Muscle of leg (tissue), 16 donors: ENCODE results near the gene RPS6KB1. TPM values are rescaled to one million over a fixed set of nuclear protein-coding genes. Genes with fewer than 3 reads are reported as not detected.
"Not testable (repeated sequence)": the region's sequence is repeated elsewhere in the genome, so short reads cannot be mapped to it uniquely, and the experiment has no call there.

Experiments used
- DNase-seq: peaks from one replicate; pipeline ENCODE4 v3.0.0; 2013
- H3K27ac ChIP-seq: one replicate; pipeline ENCODE4 v1.5.1; 2013; ENCODE audit warnings: mild to moderate bottlenecking, low read length, control low read depth
- H3K27me3 ChIP-seq: one replicate; pipeline ENCODE4 v1.6.1; 2013; ENCODE audit warnings: low read length; ENCODE audit not compliant: control insufficient read depth, insufficient read depth
- H3K36me3 ChIP-seq: one replicate; pipeline ENCODE4 v1.6.1; 2013; ENCODE audit warnings: low read length; ENCODE audit not compliant: control insufficient read depth, insufficient read depth
- H3K4me1 ChIP-seq: one replicate; pipeline ENCODE4 v1.6.1; 2013; ENCODE audit warnings: low read length; ENCODE audit not compliant: control insufficient read depth, insufficient read depth
- H3K4me3 ChIP-seq: one replicate; pipeline ENCODE4 v1.5.1; 2013; ENCODE audit warnings: low read length, control low read depth
- H3K9me3 ChIP-seq: replicated peaks from 2 replicates; pipeline ENCODE4 v1.6.1; 2013; ENCODE audit warnings: low read depth, low read length; ENCODE audit not compliant: control insufficient read depth
- WGBS: methylation state at CpG from one replicate; pipeline ENCODE4 v1.1.5; 2013; ENCODE audit warnings: missing lambda C conversion rate; ENCODE audit not compliant: insufficient coverage; 5-methylcytosine and 5-hydroxymethylcytosine counted together
- long read RNA-seq, 11 donors: transcript quantifications; one replicate each; lab custom pipeline, GENCODE V29; 2026
- polyA plus RNA-seq, 8 donors: library from polyadenylated mRNA; unstranded; fragments of 120-200 nt; gene quantifications; one replicate each; pipeline versions ENCODE4 v1.2.1 to v1.2.3, GENCODE V29; 2013; ENCODE audit warnings: inconsistent platforms in 1 of 8, low replicate concordance in 1 of 8; ENCODE audit not compliant: insufficient read length in 8 of 8, insufficient read depth in 1 of 8
- total RNA-seq: library from RNA; stranded (reverse); fragments of 120-200 nt; gene quantifications from one replicate; pipeline ENCODE4 v1.2.4, GENCODE V29; 2013

RPS6KB1 gene
- total RNA-seq, result 29.7 TPM
- 10 to 100 TPM; 29.4 to 38.5 (median 34.2) TPM for polyA plus RNA-seq
- long read RNA-seq, donor 1, full-length matches to known transcripts, result 3 of 3 reads
- long read RNA-seq, donor 1, partial matches to known transcripts, result 0 of 3 reads
- long read RNA-seq, donor 1, other reads (novel, unspliced or antisense), result 0 of 3 reads
- long read RNA-seq, donor 2, full-length matches to known transcripts, result 1 of 1 reads
- long read RNA-seq, donor 2, partial matches to known transcripts, result 0 of 1 reads
- long read RNA-seq, donor 2, other reads (novel, unspliced or antisense), result 0 of 1 reads
- long read RNA-seq, donor 3, full-length matches to known transcripts, result 9 of 15 reads
- long read RNA-seq, donor 3, partial matches to known transcripts, result 6 of 15 reads
- long read RNA-seq, donor 3, other reads (novel, unspliced or antisense), result 0 of 15 reads
- long read RNA-seq, donor 4, result 0 reads
- long read RNA-seq, donor 5, full-length matches to known transcripts, result 9 of 17 reads
- long read RNA-seq, donor 5, partial matches to known transcripts, result 8 of 17 reads
- long read RNA-seq, donor 5, other reads (novel, unspliced or antisense), result 0 of 17 reads
- long read RNA-seq, donor 6, full-length matches to known transcripts, result 12 of 12 reads
- long read RNA-seq, donor 6, partial matches to known transcripts, result 0 of 12 reads
- long read RNA-seq, donor 6, other reads (novel, unspliced or antisense), result 0 of 12 reads
- long read RNA-seq, donor 7, full-length matches to known transcripts, result 2 of 2 reads
- long read RNA-seq, donor 7, partial matches to known transcripts, result 0 of 2 reads
- long read RNA-seq, donor 7, other reads (novel, unspliced or antisense), result 0 of 2 reads
- long read RNA-seq, donor 8, full-length matches to known transcripts, result 3 of 3 reads
- long read RNA-seq, donor 8, partial matches to known transcripts, result 0 of 3 reads
- long read RNA-seq, donor 8, other reads (novel, unspliced or antisense), result 0 of 3 reads
- long read RNA-seq, donor 9, full-length matches to known transcripts, result 3 of 3 reads
- long read RNA-seq, donor 9, partial matches to known transcripts, result 0 of 3 reads
- long read RNA-seq, donor 9, other reads (novel, unspliced or antisense), result 0 of 3 reads
- long read RNA-seq, donor 10, full-length matches to known transcripts, result 4 of 4 reads
- long read RNA-seq, donor 10, partial matches to known transcripts, result 0 of 4 reads
- long read RNA-seq, donor 10, other reads (novel, unspliced or antisense), result 0 of 4 reads
- long read RNA-seq, donor 11, full-length matches to known transcripts, result 2 of 2 reads
- long read RNA-seq, donor 11, partial matches to known transcripts, result 0 of 2 reads
- long read RNA-seq, donor 11, other reads (novel, unspliced or antisense), result 0 of 2 reads

DNA sequence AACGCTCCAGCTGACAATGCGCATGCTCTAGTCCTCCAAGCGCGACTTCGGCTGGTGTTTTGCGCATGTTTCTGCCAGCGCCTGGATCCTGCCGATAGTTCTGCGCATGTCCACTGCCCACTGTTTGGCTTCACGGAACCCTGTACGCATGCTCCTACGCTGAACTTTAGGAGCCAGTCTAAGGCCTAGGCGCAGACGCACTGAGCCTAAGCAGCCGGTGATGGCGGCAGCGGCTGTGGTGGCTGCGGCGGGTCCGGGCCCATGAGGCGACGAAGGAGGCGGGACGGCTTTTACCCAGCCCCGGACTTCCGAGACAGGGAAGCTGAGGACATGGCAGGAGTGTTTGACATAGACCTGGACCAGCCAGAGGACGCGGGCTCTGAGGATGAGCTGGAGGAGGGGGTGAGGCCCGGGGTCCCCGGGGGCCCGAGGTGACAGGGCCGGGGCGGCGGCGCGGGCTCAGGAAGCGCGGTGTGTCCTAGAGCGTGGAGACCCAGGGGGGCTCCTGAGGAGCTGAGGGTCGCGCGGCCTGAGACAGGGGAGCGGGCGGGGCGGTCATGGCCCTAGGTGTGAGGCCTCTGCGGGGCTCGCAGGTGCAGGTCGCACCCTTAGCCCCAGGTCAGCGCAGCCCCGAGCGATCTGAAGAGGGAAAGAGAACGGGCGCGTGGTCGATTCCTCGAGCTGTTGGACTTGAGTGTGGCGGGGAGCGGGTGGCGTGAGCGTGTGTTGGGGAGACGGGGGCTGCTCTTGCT, at the start of gene RPS6KB1, which contains the start of gene TUBD1:
RPS6KB1 (plus strand) TSS at position 198 of the 752 bp plus-strand sequence; CDS start at position 262, 64 bp downstream.
TUBD1 (minus strand) TSS at position 20 of the 752 bp plus-strand sequence. CDS start 1,941 bp downstream, outside the sequence.
- DNase-seq, result peak; percentile 100
- WGBS, result under 1% methylated on average over 54 of the region's 61 CpGs
- Histone ChIP-seq H3K27me3 (no peaks in the 10 kb centered on the region), H3K4me1 (peaks cover 15% of the 10 kb centered on the region), H3K9me3 (no peaks in the 10 kb centered on the region), H3K27ac (peak within 1 kb of the TSS; percentile 96), H3K4me3 (peak within 1 kb of the TSS; percentile 92), H3K36me3 (peaks cover 14% of the 10 kb centered on the region)

DNA sequence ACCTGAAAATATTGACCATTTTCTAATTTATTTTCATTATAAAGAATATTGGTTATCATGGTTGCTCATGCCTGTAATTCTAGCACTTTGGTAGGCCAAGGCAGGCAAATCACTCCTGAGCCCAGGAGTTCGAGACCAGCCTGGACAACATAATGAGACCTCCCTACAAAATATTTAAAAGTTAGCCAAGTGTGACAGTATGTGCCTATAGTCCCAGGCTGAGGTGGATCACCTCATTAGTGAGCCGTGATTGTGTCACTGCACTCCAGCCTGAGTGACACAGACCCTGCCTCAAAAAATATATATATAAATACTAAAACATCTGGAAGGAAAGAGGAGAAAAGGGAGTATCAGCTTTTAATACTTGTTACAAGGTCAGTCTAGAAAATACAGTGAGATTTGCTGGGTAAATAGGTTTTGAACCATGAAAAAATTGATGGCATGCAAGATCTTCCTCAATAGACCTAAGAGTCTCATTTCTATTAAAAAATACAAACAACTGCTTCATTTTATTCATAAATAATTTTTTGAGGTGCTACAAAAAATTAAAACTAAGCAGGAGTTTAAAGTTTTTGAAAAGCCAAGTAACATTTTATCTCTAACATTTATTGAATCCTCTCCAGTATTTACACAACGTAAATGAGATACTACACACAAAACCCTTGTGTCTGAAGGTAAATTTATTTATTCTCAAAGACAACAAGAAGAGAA, 47.9 kb upstream of the RPS6KB1 start:
- H3K27ac ChIP-seq, result peak overlapping the region; percentile 91
- no peak for DNase-seq
- H3K27me3 ChIP-seq, result no peaks in the 10 kb centered on the region
- H3K4me1 ChIP-seq, result peaks cover 25% of the 10 kb centered on the region
- H3K9me3 ChIP-seq, result no peaks in the 10 kb centered on the region
- WGBS, result 100% methylated on average over 1 of the region's 3 CpGs
- H3K4me3 ChIP-seq, result no peak overlapping the region
- H3K36me3 ChIP-seq, result peaks cover under 1% of the 10 kb centered on the region

DNA sequence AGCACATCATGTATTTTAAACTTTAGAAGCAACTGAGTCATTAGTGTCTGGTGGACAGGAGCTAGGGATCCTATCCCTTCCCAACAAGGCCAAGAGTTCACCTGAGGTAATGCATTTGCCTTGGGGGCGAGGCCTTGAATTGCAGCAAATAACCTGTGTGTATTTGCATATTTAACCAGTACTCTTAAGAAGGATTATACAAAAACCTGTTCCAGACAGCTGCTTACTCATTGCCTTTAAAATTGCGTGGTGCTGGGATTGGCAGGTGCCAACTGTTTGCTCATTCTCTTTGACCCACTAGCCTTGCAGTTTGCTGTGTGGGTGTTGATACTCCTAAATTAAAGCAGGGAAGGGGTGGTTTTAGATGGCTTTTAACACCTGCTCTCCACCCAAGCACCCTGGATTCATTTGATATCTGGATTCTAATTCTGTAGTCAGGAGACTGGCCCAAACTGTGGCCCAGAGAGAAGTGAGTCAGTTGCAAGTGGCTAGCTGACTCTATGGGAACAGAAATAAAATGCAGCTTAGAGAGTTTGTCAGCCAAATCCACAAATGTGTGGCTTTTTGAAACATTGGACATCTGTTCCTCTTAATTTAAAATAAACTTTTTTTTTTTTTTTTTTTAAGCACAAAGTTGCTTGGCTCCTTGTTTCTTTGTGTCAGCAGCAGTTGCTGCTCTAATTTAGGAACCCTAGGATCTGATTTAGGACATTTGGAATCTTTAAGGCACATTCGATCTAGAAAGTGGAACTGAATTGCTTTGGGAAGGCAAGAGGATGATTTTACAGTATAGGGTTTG, 47.1 kb upstream of the RPS6KB1 start:
- peak; percentile 86 for DNase-seq
- Histone ChIP-seq H3K27ac (peak overlapping the region; percentile 91), H3K4me1 (peaks cover 25% of the 10 kb centered on the region), H3K27me3 (no peaks in the 10 kb centered on the region), H3K4me3 (no peak overlapping the region), H3K36me3 (no peaks in the 10 kb centered on the region), H3K9me3 (no peaks in the 10 kb centered on the region)
- WGBS, result no CpG with 5 or more reads among the region's 3 CpGs

DNA sequence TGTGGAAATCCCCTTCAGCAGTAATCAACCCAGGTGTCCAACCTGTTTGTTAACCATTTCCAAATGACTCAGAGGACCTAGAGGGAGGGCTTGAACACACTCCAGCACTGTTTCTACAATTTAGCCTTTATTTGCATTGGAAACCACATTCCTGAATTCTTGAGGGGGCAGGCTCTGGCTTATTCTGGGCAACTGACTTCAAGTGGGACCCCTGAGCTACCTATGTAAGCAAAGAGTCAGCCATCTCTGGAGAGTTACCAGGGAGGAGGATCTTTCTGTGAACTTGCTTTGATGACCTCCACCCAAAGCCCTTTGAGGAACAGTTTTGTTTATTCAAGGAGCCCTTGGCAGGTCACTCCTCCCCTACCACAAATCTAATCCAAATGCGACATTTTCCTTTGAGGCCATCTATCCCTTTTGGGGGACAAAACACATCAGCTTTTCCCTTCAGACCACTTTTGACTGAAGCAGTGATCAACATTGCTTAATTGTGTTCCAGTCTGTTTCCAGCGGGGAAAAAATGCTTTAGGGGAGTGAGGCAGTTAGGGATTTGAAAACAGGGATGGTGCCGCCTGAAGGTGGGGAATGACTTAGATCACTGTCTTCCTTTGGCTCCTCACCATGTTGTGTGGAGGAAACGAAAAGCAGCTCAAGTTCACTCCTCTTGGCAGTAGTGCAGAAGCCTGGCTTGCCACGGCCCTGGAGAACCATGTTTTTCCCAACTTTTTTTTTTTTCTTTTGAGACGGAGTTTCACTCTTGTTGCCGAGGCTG, 46.3 kb upstream of the RPS6KB1 start:
- Histone ChIP-seq H3K27me3 (no peaks in the 10 kb centered on the region), H3K4me1 (peaks cover 29% of the 10 kb centered on the region), H3K4me3 (no peak overlapping the region), H3K36me3 (no peaks in the 10 kb centered on the region), H3K27ac (peak overlapping the region; percentile 91), H3K9me3 (no peaks in the 10 kb centered on the region)
- 3% methylated on average over 7 of the region's 7 CpGs for WGBS
- peak; percentile 92 for DNase-seq

DNA sequence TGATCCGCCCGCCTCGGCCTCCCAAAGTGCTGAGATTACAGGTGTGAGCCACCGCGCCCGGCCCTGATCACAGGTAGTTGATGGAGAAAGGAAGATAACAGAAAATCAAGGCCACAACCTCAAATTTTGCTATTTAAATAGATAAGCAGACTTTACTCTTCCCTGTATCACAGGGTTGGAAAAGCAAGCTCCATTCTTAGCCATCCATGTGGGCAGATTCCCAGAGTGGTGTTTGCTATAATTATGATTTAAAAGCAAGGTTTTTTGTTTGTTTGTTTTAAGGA, 44.6 kb upstream of the RPS6KB1 start:
- no CpG with 5 or more reads among the region's 6 CpGs for WGBS
- no peak for DNase-seq
- H3K27ac ChIP-seq, result no peak overlapping the region
- H3K27me3 ChIP-seq, result no peaks in the 10 kb centered on the region
- H3K36me3 ChIP-seq, result no peaks in the 10 kb centered on the region
- H3K9me3 ChIP-seq, result no peaks in the 10 kb centered on the region
- no peak overlapping the region for H3K4me3 ChIP-seq
- H3K4me1 ChIP-seq, result peaks cover 35% of the 10 kb centered on the region

DNA sequence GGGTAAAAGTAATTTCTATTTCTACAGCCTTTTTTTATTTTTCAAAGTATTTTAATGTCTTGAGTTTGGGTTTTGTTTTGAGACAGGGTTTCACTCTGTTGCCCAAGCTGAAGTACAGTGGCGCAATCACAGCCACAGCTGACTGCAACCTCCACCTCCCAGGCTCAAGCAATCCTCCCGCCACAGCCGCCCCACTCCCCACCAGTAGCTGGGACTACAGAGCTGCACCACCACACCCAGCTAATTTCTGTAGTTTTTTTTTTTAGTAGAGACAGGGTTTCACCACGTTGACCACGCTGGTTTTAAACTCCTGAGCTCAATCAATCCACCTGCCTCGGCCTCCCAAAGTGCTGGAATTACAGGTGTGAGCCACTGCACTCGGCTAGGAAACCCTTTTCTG, 44.1 kb upstream of the RPS6KB1 start:
- Histone ChIP-seq H3K27ac (no peak overlapping the region), H3K36me3 (no peaks in the 10 kb centered on the region), H3K27me3 (no peaks in the 10 kb centered on the region), H3K4me1 (peaks cover 35% of the 10 kb centered on the region), H3K4me3 (no peak overlapping the region), H3K9me3 (no peaks in the 10 kb centered on the region)
- DNase-seq, result no peak
- WGBS, result 65% methylated on average over 3 of the region's 7 CpGs

DNA sequence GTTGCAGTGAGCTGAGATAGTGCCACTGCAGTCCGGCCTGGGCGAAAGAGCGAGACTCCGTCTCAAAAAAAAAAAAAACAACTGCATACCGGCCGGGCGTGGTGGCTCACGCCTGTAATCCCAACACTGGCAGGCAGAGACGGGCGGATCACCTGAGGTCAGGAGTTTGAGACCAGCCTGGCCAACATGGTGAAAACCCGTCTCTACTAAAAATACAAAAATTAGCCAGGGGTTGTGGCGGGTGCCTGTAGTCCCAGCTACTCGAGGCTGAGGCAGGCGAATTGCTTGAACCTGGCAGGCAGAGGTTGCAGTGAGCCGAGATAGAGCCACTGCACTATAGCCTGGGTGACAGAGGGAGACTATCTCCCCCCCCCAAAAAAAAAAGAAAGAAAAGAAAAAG, 42.6 kb upstream of the RPS6KB1 start:
- H3K9me3 ChIP-seq, H3K27me3 ChIP-seq, H3K36me3 ChIP-seq, H3K27ac ChIP-seq, DNase-seq, H3K4me3 ChIP-seq: not testable (repeated sequence)
- peaks cover 31% of the 10 kb centered on the region for H3K4me1 ChIP-seq
- WGBS, result 81% methylated on average over 6 of the region's 15 CpGs
